ENCODE data around the gene B3GAT3. TPM values are rescaled to one million over a fixed set of nuclear protein-coding genes. Genes with fewer than 3 reads are reported as not detected.

Gene B3GAT3
- total RNA-seq, 2 donors from 2014 or later = 38.6 to 53.9 TPM

DNA sequence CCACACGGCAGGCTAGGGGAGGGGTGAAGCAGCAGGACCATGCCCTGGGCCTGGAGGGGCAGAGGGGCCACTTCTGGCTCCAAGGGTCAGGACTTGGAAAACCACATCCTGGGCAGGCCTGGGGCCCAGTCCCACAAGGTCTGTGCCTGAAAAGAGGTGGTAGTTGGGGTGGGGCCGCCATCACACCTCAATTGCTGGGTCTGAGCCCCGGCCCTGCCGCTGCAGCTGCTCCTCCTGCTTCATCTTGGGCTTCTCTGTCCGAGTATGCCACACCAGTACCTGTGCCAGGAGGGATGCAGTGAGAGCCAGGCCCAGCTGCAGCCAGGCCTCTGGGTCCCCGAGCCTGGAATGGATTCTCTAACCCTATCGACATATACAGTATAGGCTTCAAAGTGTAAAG, 6.3 kb downstream of the B3GAT3 start:
- Mint-ChIP-seq H3K4me1 (peaks cover 22% of the 10 kb centered on the region), H3K4me3 (no peak overlapping the region), H3K27ac (no peak overlapping the region), H3K9me3 (no peaks in the 10 kb centered on the region), H3K36me3 (ENCODE audit: low read depth) (peaks cover 11% of the 10 kb centered on the region), H3K27me3 (ENCODE audit: insufficient read depth) (no peaks in the 10 kb centered on the region)
- DNase-seq = no peak
- H3K36me3 ChIP-seq (ENCODE audit: control insufficient read depth, insufficient read depth, low read length) = no peaks in the 10 kb centered on the region
- TF ChIP-seq, protein P1, sequence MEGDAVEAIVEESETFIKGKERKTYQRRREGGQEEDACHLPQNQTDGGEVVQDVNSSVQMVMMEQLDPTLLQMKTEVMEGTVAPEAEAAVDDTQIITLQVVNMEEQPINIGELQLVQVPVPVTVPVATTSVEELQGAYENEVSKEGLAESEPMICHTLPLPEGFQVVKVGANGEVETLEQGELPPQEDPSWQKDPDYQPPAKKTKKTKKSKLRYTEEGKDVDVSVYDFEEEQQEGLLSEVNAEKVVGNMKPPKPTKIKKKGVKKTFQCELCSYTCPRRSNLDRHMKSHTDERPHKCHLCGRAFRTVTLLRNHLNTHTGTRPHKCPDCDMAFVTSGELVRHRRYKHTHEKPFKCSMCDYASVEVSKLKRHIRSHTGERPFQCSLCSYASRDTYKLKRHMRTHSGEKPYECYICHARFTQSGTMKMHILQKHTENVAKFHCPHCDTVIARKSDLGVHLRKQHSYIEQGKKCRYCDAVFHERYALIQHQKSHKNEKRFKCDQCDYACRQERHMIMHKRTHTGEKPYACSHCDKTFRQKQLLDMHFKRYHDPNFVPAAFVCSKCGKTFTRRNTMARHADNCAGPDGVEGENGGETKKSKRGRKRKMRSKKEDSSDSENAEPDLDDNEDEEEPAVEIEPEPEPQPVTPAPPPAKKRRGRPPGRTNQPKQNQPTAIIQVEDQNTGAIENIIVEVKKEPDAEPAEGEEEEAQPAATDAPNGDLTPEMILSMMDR (conservative IDR thresholded peaks at IDR 0.05) = no peak
- H3K9ac ChIP-seq (ENCODE audit: extremely low read depth, low read length, poor library complexity, severe bottlenecking) = no peak overlapping the region
- H3K27ac ChIP-seq (ENCODE audit: low read depth, low read length) = no peak overlapping the region
- 91 to 98% methylated on average over 5 to 7 of the region's 7 CpGs for WGBS, 2 experiments (ENCODE audit: insufficient coverage in 1 of 2, insufficient read length in 1 of 2)
- H3K9me3 ChIP-seq (ENCODE audit: control insufficient read depth, low read length) = no peaks in the 10 kb centered on the region
- H3K4me3 ChIP-seq (ENCODE audit: low read length) = no peak overlapping the region
- peaks cover 7% of the 10 kb centered on the region for H3K4me1 ChIP-seq (ENCODE audit: control insufficient read depth, insufficient read depth, low read length)
- no peaks in the 10 kb centered on the region for H3K27me3 ChIP-seq (ENCODE audit: control insufficient read depth, insufficient read depth, low read length, poor library complexity, severe bottlenecking)

DNA sequence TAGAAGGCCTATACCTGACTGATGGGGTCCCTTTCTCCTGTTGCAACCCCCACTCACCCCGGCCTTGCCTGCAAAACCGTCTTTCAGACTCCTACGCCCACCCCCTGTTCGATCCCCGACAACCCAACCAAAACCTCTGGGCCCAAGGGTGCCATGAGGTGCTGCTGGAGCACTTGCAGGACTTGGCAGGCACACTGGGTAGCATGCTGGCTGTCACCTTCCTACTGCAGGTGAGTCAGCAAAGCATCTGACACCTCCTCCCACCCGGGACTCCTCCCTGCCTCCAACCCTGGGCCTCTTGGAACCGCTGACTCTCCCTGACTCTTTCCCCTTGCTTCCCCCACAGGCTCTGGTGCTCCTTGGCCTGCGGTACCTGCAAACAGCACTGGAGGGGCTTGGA, 7.5 kb downstream of the B3GAT3 start:
- no peak overlapping the region for H3K27ac ChIP-seq (ENCODE audit: low read depth, low read length)
- WGBS, 2 experiments (ENCODE audit: insufficient coverage in 1 of 2, insufficient read length in 1 of 2) = 66 to 85% methylated on average over 6 to 8 of the region's 8 CpGs
- H3K4me3 Mint-ChIP-seq = no peak overlapping the region

DNA sequence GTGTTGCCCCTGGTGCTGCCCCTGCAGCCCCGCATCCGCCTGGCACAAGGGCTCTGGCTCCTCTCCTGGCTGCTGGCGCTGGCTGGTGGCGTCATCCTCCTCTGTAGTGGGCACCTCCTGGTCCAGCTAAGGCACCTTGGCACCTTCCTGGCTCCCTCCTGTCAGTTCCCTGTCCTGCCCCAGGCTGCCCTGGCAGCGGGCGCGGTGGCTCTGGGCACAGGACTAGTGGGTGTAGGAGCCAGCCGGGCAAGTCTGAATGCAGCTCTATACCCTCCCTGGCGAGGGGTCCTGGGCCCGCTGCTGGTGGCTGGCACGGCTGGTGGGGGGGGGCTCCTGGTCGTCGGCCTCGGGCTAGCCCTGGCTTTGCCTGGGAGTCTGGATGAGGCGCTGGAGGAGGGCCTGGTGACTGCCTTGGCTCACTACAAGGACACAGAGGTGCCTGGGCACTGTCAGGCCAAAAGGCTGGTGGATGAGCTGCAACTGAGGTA, 8.5 kb downstream of the B3GAT3 start:
- Mint-ChIP-seq H3K36me3 (ENCODE audit: low read depth) (peaks cover 9% of the 10 kb centered on the region), H3K4me3 (peak overlapping the region; percentile 74), H3K27me3 (ENCODE audit: insufficient read depth) (no peaks in the 10 kb centered on the region), H3K4me1 (peaks cover 22% of the 10 kb centered on the region), H3K9me3 (no peaks in the 10 kb centered on the region), H3K27ac (peak overlapping the region; percentile 91)
- Histone ChIP-seq H3K9me3 (ENCODE audit: control insufficient read depth, low read length) (no peaks in the 10 kb centered on the region), H3K36me3 (ENCODE audit: control insufficient read depth, insufficient read depth, low read length) (no peaks in the 10 kb centered on the region), H3K4me1 (ENCODE audit: control insufficient read depth, insufficient read depth, low read length) (peaks cover 7% of the 10 kb centered on the region), H3K9ac (ENCODE audit: extremely low read depth, low read length, poor library complexity, severe bottlenecking) (no peak overlapping the region), H3K27me3 (ENCODE audit: control insufficient read depth, insufficient read depth, low read length, poor library complexity, severe bottlenecking) (no peaks in the 10 kb centered on the region), H3K4me3 (ENCODE audit: low read length) (no peak overlapping the region), H3K27ac (ENCODE audit: low read depth, low read length) (no peak overlapping the region)
- TF ChIP-seq, protein P1 (conservative IDR thresholded peaks at IDR 0.05) = no peak
- no peak for DNase-seq
- WGBS, 2 experiments (ENCODE audit: insufficient coverage in 1 of 2, insufficient read length in 1 of 2) = 91 to 94% methylated on average over 8 to 15 of the region's 15 CpGs

More for the DNA sequence above, 7.5 kb downstream of the B3GAT3 start:
- DNase-seq = peak; percentile 89
- H3K27me3 Mint-ChIP-seq (ENCODE audit: insufficient read depth) = no peaks in the 10 kb centered on the region
- H3K9me3 ChIP-seq (ENCODE audit: control insufficient read depth, low read length) = no peaks in the 10 kb centered on the region
- H3K36me3 Mint-ChIP-seq (ENCODE audit: low read depth) = peaks cover 14% of the 10 kb centered on the region
- H3K4me1 ChIP-seq (ENCODE audit: control insufficient read depth, insufficient read depth, low read length) = peaks cover 7% of the 10 kb centered on the region
- peak overlapping the region; percentile 91 for H3K27ac Mint-ChIP-seq
- H3K9me3 Mint-ChIP-seq = no peaks in the 10 kb centered on the region
- H3K9ac ChIP-seq (ENCODE audit: extremely low read depth, low read length, poor library complexity, severe bottlenecking) = no peak overlapping the region
- no peaks in the 10 kb centered on the region for H3K36me3 ChIP-seq (ENCODE audit: control insufficient read depth, insufficient read depth, low read length)
- H3K4me3 ChIP-seq (ENCODE audit: low read length) = no peak overlapping the region
- TF ChIP-seq, protein P1 (conservative IDR thresholded peaks at IDR 0.05) = no peak
- H3K4me1 Mint-ChIP-seq = peaks cover 22% of the 10 kb centered on the region
- no peaks in the 10 kb centered on the region for H3K27me3 ChIP-seq (ENCODE audit: control insufficient read depth, insufficient read depth, low read length, poor library complexity, severe bottlenecking)

Measured in endodermal cell (in vitro differentiated cells).